Thyroid gland (tissue), 4 donors: Measurements from ENCODE around the gene RAD54L. TPM values are rescaled to one million over a fixed set of nuclear protein-coding genes. Genes with fewer than 3 reads are reported as not detected.

Source experiments
- DNase-seq, 2 donors: peaks; one replicate each; pipeline ENCODE4 v3.0.0-alpha.2; 2019
- H3K27ac ChIP-seq, 3 donors: fragments of 200-600 bp; sonication (generic); 1 replicate in 2 of 3; 2 replicates in 1 of 3; pipeline ENCODE4 v1.5.1; 2016 to 2019; ENCODE audit warnings: mild to moderate bottlenecking in 1 of 3, moderate library complexity in 1 of 3
- H3K27me3 ChIP-seq: fragments of 200-600 bp; sonication (generic); one replicate; pipeline ENCODE4 v1.5.1; 2019
- H3K36me3 ChIP-seq, 2 donors: fragments of 200-600 bp; sonication (generic); one replicate each; pipeline ENCODE4 v1.5.1; 2016 to 2019
- H3K4me1 ChIP-seq, 2 donors: fragments of 200-600 bp; sonication (generic); one replicate each; pipeline ENCODE4 v1.5.1; 2017 to 2019
- H3K4me3 ChIP-seq, 3 donors: fragments of 200-600 bp; sonication (generic); replicated peaks in 1 of 3; 1 replicate in 2 of 3; 2 replicates in 1 of 3; pipeline ENCODE4 v1.5.1; 2016; ENCODE audit warnings: mild to moderate bottlenecking in 1 of 3
- H3K9me3 ChIP-seq: fragments of 200-600 bp; sonication (generic); one replicate; pipeline ENCODE4 v1.5.1; 2017
- CTCF ChIP-seq, 6 experiments: fragments of 200-600 bp in 3 of 6; fragments of 450-650 bp in 3 of 6; sonication (generic) in 3 of 6; IDR thresholded peaks; one replicate each; pipeline ENCODE4 v1.5.1; 2016 to 2019; ENCODE audit warnings: antibody characterized with exemption in 6 of 6, mild to moderate bottlenecking in 2 of 6, inconsistent platforms in 1 of 6, moderate library complexity in 1 of 6
- POLR2A ChIP-seq, 2 donors: fragments of 450-650 bp; IDR thresholded peaks; one replicate each; pipeline ENCODE4 v1.6.1; 2017; ENCODE audit warnings: antibody characterized with exemption in 2 of 2, mild to moderate bottlenecking in 2 of 2, moderate library complexity in 1 of 2
- WGBS, 2 donors: methylation state at CpG; one replicate each; pipeline ENCODE4 v1.1.5; 2017; 5-methylcytosine and 5-hydroxymethylcytosine counted together
- intact Hi-C: fragments of 100-400 bp; cut with DNase I; formaldehyde crosslinking; loops from one replicate; pipeline ENCODE4 v1.15.1; 2023
- total RNA-seq, 4 donors: library from RNA; depleted of rRNA; stranded (reverse); fragments of >200 nt; gene quantifications; one replicate each; pipeline ENCODE4 v1.2.3, GENCODE V29; 2016

The RAD54L gene
- total RNA-seq, 4 donors from 2014 or later = 0.27 to 1.7 (median 0.61) TPM

GRCh38 chr1:46285730-46286477 lies 38.3 kb downstream of the RAD54L start:
- no peaks in the 10 kb centered on the region for H3K4me1 ChIP-seq
- no peak overlapping the region for H3K4me3 ChIP-seq
- no peak for DNase-seq
- no peaks in the 10 kb centered on the region for H3K9me3 ChIP-seq
- H3K36me3 ChIP-seq = peaks cover 17 to 21% of the 10 kb centered on the region in 2 donors
- WGBS, 2 donors = 89 to 91% methylated on average over 24 to 26 of the region's 27 CpGs
- no peaks in the 10 kb centered on the region for H3K27me3 ChIP-seq
- TF ChIP-seq POLR2A (IDR thresholded peaks at IDR 0.05) (no peak), CTCF (IDR thresholded peaks at IDR 0.05) (no peak)
- intact Hi-C loops = no loop called here
- no peak overlapping the region for H3K27ac ChIP-seq

- no peaks in the 10 kb centered on the region for H3K9me3 ChIP-seq
- H3K27me3 ChIP-seq = no peaks in the 10 kb centered on the region
- intact Hi-C loops = no loop called here
- DNase-seq = no peak
- no peak overlapping the region for H3K27ac ChIP-seq
- H3K4me1 ChIP-seq = no peaks in the 10 kb centered on the region
- H3K4me3 ChIP-seq = no peak overlapping the region
- TF ChIP-seq POLR2A (IDR thresholded peaks at IDR 0.05) (no peak), CTCF (IDR thresholded peaks at IDR 0.05) (no peak)
- 75% methylated on average over 1 of the region's 1 CpG for WGBS, 2 donors
- H3K36me3 ChIP-seq = peaks cover 15 to 19% of the 10 kb centered on the region in 2 donors
Observed at GRCh38 chr1:46288485-46289133, 41.0 kb downstream of the RAD54L start.

DNA sequence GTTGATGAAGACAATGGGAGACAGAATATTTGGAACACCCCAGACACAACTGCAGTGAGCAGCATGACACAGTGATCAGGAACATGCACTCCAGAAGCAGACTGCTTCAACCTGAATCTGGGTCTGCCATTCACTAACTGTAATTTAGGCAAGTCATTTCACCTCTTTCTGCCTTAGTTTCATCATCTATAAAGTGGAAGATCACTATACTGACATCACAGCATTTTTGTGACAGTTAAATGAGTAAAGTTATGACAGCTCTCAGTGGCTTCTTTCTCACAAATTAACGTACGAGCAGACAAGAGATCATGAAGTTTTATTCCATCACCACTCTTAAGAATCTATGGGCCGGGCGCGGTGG lies 41.6 kb downstream of the RAD54L start:
- peaks cover 14 to 24% of the 10 kb centered on the region in 2 donors for H3K36me3 ChIP-seq
- H3K9me3 ChIP-seq = no peaks in the 10 kb centered on the region
- WGBS, 2 donors = 96 to 100% methylated on average over 5 of the region's 5 CpGs
- intact Hi-C loops = no loop called here
- DNase-seq = no peak
- H3K4me1 ChIP-seq = no peaks in the 10 kb centered on the region
- H3K27me3 ChIP-seq = no peaks in the 10 kb centered on the region
- no peak for TF ChIP-seq POLR2A (IDR thresholded peaks at IDR 0.05)
- TF ChIP-seq CTCF (IDR thresholded peaks at IDR 0.05) = no peak
- H3K4me3 ChIP-seq = no peak overlapping the region
- H3K27ac ChIP-seq = no peak overlapping the region

- no peak for DNase-seq
- Histone ChIP-seq H3K36me3 (peaks cover 18 to 28% of the 10 kb centered on the region in 2 donors), H3K27me3 (no peaks in the 10 kb centered on the region), H3K9me3 (no peaks in the 10 kb centered on the region), H3K4me3 (no peak overlapping the region), H3K27ac (no peak overlapping the region), H3K4me1 (no peaks in the 10 kb centered on the region)
- TF ChIP-seq POLR2A (IDR thresholded peaks at IDR 0.05) (no peak), CTCF (IDR thresholded peaks at IDR 0.05) (no peak)
- 95% methylated on average over 4 of the region's 4 CpGs for WGBS, 2 donors
- intact Hi-C loops = no loop called here
Observed at GRCh38 chr1:46289976-46290375, 42.4 kb downstream of the RAD54L start.

- H3K27me3 ChIP-seq = no peaks in the 10 kb centered on the region
- 95 to 100% methylated on average over 2 of the region's 2 CpGs for WGBS, 2 donors
- DNase-seq = no peak
- intact Hi-C loops = no loop called here
- no peak overlapping the region for H3K27ac ChIP-seq
- TF ChIP-seq CTCF (IDR thresholded peaks at IDR 0.05) = no peak
- no peak for TF ChIP-seq POLR2A (IDR thresholded peaks at IDR 0.05)
- H3K4me1 ChIP-seq = peaks cover 20 to 23% of the 10 kb centered on the region in 2 donors
- no peaks in the 10 kb centered on the region for H3K9me3 ChIP-seq
- no peak overlapping the region for H3K4me3 ChIP-seq
- H3K36me3 ChIP-seq = peaks cover 32 to 33% of the 10 kb centered on the region in 2 donors
Observed at GRCh38 chr1:46295306-46295705, 47.7 kb downstream of the RAD54L start.
